HCT116 (cell line): ENCODE data around the gene TRPM8. TPM values are rescaled to one million over a fixed set of nuclear protein-coding genes. Genes with fewer than 3 reads are reported as not detected.

ENCODE experiments used
- ATAC-seq: fragments of 200-7000 bp; cut with Tn5 transposase; 2 replicates; pipeline ENCODE4 v1.9.1; 2020; ENCODE audit warnings: mild to moderate bottlenecking, moderate library complexity
- BruUV-seq: library from RNA; stranded (reverse); fragments of 400-500 nt; replicated peaks from 2 replicates; lab custom pipeline; 2021; lab: Mats Ljungman, UMichigan
- CTCF ChIA-PET: fragments of 300-600 bp; sonication (Branson Sonifier 250); formaldehyde crosslinking; loops from one replicate; lab custom pipeline; 2021; ENCODE audit warnings: antibody characterized with exemption; lab: Charles Lee
- POLR2A ChIA-PET: fragments of 300-600, 350-600 bp; sonication (Branson Sonifier 250); formaldehyde crosslinking; loops from one replicate; lab custom pipeline; 2021; ENCODE audit warnings: antibody characterized with exemption; lab: Charles Lee
- RAD21 ChIA-PET, 2 experiments: fragments of 300-600 bp; sonication (Branson Sonifier 250); formaldehyde crosslinking; loops; one replicate each; lab custom pipeline; 2023; ENCODE audit warnings: low total read pairs in 2 of 2; ENCODE audit not compliant: uncharacterized antibody in 2 of 2, unreplicated experiment in 2 of 2, low non-redundant PET in 1 of 2; lab: Charles Lee
- DNase-seq: peaks from one replicate; pipeline ENCODE4 v3.0.0-alpha.2; 2010; ENCODE audit warnings: low read depth, low spot score
- H2AFZ ChIP-seq: fragments of 200-600 bp; shearing (Covaris generic), sonication (generic); 2 replicates; pipeline ENCODE4 v1.6.1; 2017; ENCODE audit warnings: low read depth, mixed run types, mixed read lengths, antibody characterized with exemption, low read length; ENCODE audit not compliant: poor library complexity, severe bottlenecking
- H3K27ac ChIP-seq: 2 replicates; pipeline ENCODE4 v1.5.1; 2012; ENCODE audit warnings: low read depth, low read length
- H3K27me3 ChIP-seq: fragments of 200-600 bp; sonication (generic); 2 replicates; pipeline ENCODE4 v1.6.1; 2016; ENCODE audit warnings: mixed run types, low read length, mixed read lengths; ENCODE audit not compliant: insufficient read depth
- H3K36me3 ChIP-seq, 2 experiments: fragments of 200-500 bp in 1 of 2; fragments of 200-600 bp in 1 of 2; sonication (Bioruptor generic) in 1 of 2; sonication (generic) in 1 of 2; 2 replicates each; pipeline versions ENCODE4 v1.5.1 to v1.6.1; 2014 to 2016; ENCODE audit warnings: low read length in 2 of 2, inconsistent platforms in 1 of 2, mixed read lengths in 1 of 2, mixed run types in 1 of 2; ENCODE audit not compliant: insufficient read depth in 2 of 2, control insufficient read depth in 1 of 2
- H3K4me1 ChIP-seq, 2 experiments: fragments of 200-600 bp in 1 of 2; sonication (generic) in 1 of 2; 2 replicates each; pipeline versions ENCODE4 v1.5.1 to v1.6.1; 2012 to 2017; ENCODE audit warnings: low read length in 2 of 2, inconsistent platforms in 1 of 2, mild to moderate bottlenecking in 1 of 2, mixed read lengths in 1 of 2, mixed run types in 1 of 2, moderate library complexity in 1 of 2; ENCODE audit not compliant: insufficient read depth in 2 of 2, control insufficient read depth in 1 of 2
- H3K4me2 ChIP-seq: fragments of 200-600 bp; sonication (generic); 2 replicates; pipeline ENCODE4 v1.6.1; 2017; ENCODE audit warnings: mixed run types, low read length, mixed read lengths
- H3K4me3 ChIP-seq, 2 experiments: fragments of 200-600 bp in 1 of 2; sonication (generic) in 1 of 2; replicated peaks in 1 of 2; 2 replicates each; pipeline ENCODE4 v1.5.1; 2011 to 2016; ENCODE audit warnings: low read length in 2 of 2, control low read depth in 1 of 2, low read depth in 1 of 2, mild to moderate bottlenecking in 1 of 2, mixed read lengths in 1 of 2, mixed run types in 1 of 2
- H3K79me2 ChIP-seq: fragments of 200-600 bp; sonication (generic); 2 replicates; pipeline ENCODE4 v1.6.1; 2017; ENCODE audit warnings: mild to moderate bottlenecking, mixed run types, low read length, moderate library complexity, mixed read lengths; ENCODE audit not compliant: insufficient read depth
- H3K9ac ChIP-seq: fragments of 200-600 bp; sonication (generic); 2 replicates; pipeline ENCODE4 v1.6.1; 2016; ENCODE audit warnings: low read length, mixed read lengths
- H3K9me2 ChIP-seq: fragments of 200-600 bp; sonication (generic), shearing (Covaris generic); 2 replicates; pipeline ENCODE4 v1.6.1; 2017; ENCODE audit warnings: mixed run types, mild to moderate bottlenecking, moderate library complexity; ENCODE audit not compliant: insufficient read depth
- H3K9me3 ChIP-seq, 2 experiments: fragments of 200-500 bp in 1 of 2; fragments of 200-600 bp in 1 of 2; sonication (Bioruptor generic) in 1 of 2; sonication (generic) in 1 of 2; 2 replicates each; pipeline ENCODE4 v1.6.1; 2014 to 2017; ENCODE audit warnings: low read length in 2 of 2, mixed read lengths in 2 of 2, inconsistent platforms in 1 of 2, low read depth in 1 of 2, mild to moderate bottlenecking in 1 of 2, mixed run types in 1 of 2, moderate library complexity in 1 of 2; ENCODE audit not compliant: control insufficient read depth in 1 of 2, insufficient read depth in 1 of 2
- H4K20me1 ChIP-seq: fragments of 200-600 bp; sonication (generic), shearing (Covaris generic); 2 replicates; pipeline ENCODE4 v1.6.1; 2017; ENCODE audit warnings: mixed run types, mild to moderate bottlenecking, moderate library complexity; ENCODE audit not compliant: insufficient read depth
- CBX3 ChIP-seq: IDR thresholded peaks from 2 replicates; pipeline ENCODE4 v1.6.1; 2012; ENCODE audit warnings: low read depth
- CTCF ChIP-seq, 3 experiments: fragments of 200-600 bp in 1 of 3; sonication (generic) in 1 of 3; IDR thresholded peaks in 2 of 3; conservative IDR thresholded peaks in 1 of 3; 2 replicates each; pipeline ENCODE4 v1.5.1; 2012 to 2017; ENCODE audit warnings: low read depth in 2 of 3, low read length in 2 of 3, antibody characterized with exemption in 1 of 3, borderline replicate concordance in 1 of 3, control low read depth in 1 of 3, mild to moderate bottlenecking in 1 of 3, mixed read lengths in 1 of 3, mixed run types in 1 of 3, moderate library complexity in 1 of 3; ENCODE audit not compliant: insufficient read depth in 1 of 3
- EGR1 ChIP-seq: IDR thresholded peaks from 2 replicates; pipeline ENCODE4 v1.6.1; 2012; ENCODE audit warnings: low read depth
- ELF1 ChIP-seq: IDR thresholded peaks from 2 replicates; pipeline ENCODE4 v1.6.1; 2012; ENCODE audit warnings: low read depth, borderline replicate concordance
- EZH2 ChIP-seq: fragments of 200-600 bp; sonication (generic); IDR thresholded peaks from 2 replicates; pipeline ENCODE4 v1.6.1; 2017; ENCODE audit warnings: antibody characterized with exemption, mixed run types
- JUND ChIP-seq: IDR thresholded peaks from 2 replicates; pipeline ENCODE4 v1.6.1; 2012
- MAX ChIP-seq: IDR thresholded peaks from 2 replicates; pipeline ENCODE4 v1.6.1; 2012
- RAD21 ChIP-seq: IDR thresholded peaks from 2 replicates; pipeline ENCODE4 v1.6.1; 2012; ENCODE audit warnings: low read depth, mild to moderate bottlenecking
- SIN3A ChIP-seq: IDR thresholded peaks from 2 replicates; pipeline ENCODE4 v1.6.1; 2012; ENCODE audit warnings: low read depth
- ZBTB33 ChIP-seq: IDR thresholded peaks from 2 replicates; pipeline ENCODE4 v1.6.1; 2011; ENCODE audit warnings: mild to moderate bottlenecking, low read length, moderate library complexity; ENCODE audit not compliant: insufficient replicate concordance; ENCODE audit errors: extremely low read depth
- ZFX ChIP-seq: fragments of 450-650 bp; IDR thresholded peaks from 2 replicates; pipeline ENCODE4 v1.6.1; 2017
- ZNF274 ChIP-seq: fragments of 200-500 bp; sonication (Bioruptor generic); IDR thresholded peaks from 2 replicates; pipeline ENCODE4 v1.6.1; 2014; ENCODE audit warnings: mild to moderate bottlenecking, low read depth, low read length, inconsistent platforms
- intact Hi-C: fragments of 100-400 bp; cut with micrococcal nuclease; formaldehyde crosslinking; loops from 2 replicates; pipeline ENCODE4 v1.10.0; 2022
- total RNA-seq: library from RNA; stranded (reverse); gene quantifications from one replicate; pipeline ENCODE4 v1.2.1, GENCODE V29; 2021; ENCODE audit not compliant: unreplicated experiment

Gene TRPM8
- total RNA-seq, 1 experiment from 2014 or later = 0.39 TPM

GRCh38 chr2:234033885-234034284 is 116.7 kb downstream of the TRPM8 start:
- no peak overlapping the region for H3K4me2 ChIP-seq
- no peaks in the 10 kb centered on the region for H3K27me3 ChIP-seq
- RAD21 ChIA-PET = no interaction called here
- no peaks in the 10 kb centered on the region for H3K4me1 ChIP-seq
- H3K9ac ChIP-seq = no peak overlapping the region
- DNase-seq = no peak
- CTCF ChIA-PET = no interaction called here
- no peak overlapping the region for H3K4me3 ChIP-seq
- TF ChIP-seq CTCF (IDR thresholded peaks at IDR 0.05 in 2 of 3, conservative IDR thresholded peaks at IDR 0.05 in 1 of 3; ENCODE audit: borderline replicate concordance in 1 of 3, insufficient read depth in 1 of 3, low read depth in 2 of 3, low read length in 2 of 3) (no peak), CBX3 (peak; percentile 50)
- no peaks in the 10 kb centered on the region for H4K20me1 ChIP-seq
- no peak for ATAC-seq
- no peak overlapping the region for H2AFZ ChIP-seq
- POLR2A ChIA-PET = no interaction called here
- H3K79me2 ChIP-seq = no peaks in the 10 kb centered on the region
- H3K27ac ChIP-seq = no peak overlapping the region
- intact Hi-C loops = no loop called here
- H3K36me3 ChIP-seq = no peaks in the 10 kb centered on the region; a peak in 1 of 4 replicates
- no TSS peak for BruUV-seq
- no peaks in the 10 kb centered on the region for H3K9me2 ChIP-seq
- H3K9me3 ChIP-seq = no peaks in the 10 kb centered on the region

- H4K20me1 ChIP-seq = no peaks in the 10 kb centered on the region
- H3K36me3 ChIP-seq = no peaks in the 10 kb centered on the region; a peak in 1 of 4 replicates
- DNase-seq = no peak
- H3K9ac ChIP-seq = no peak overlapping the region
- ChIA-PET RAD21 (no interaction called here), CTCF (no interaction called here), POLR2A (no interaction called here)
- no TSS peak for BruUV-seq
- no peak overlapping the region for H2AFZ ChIP-seq
- H3K27me3 ChIP-seq = no peaks in the 10 kb centered on the region
- ATAC-seq = no peak
- no peak overlapping the region for H3K27ac ChIP-seq
- no peaks in the 10 kb centered on the region for H3K9me2 ChIP-seq
- H3K4me3 ChIP-seq = no peak overlapping the region
- H3K4me2 ChIP-seq = no peak overlapping the region
- peaks cover 0 to under 1% of the 10 kb centered on the region in 2 experiments; a peak in 1 of 4 replicates for H3K4me1 ChIP-seq
- no peaks in the 10 kb centered on the region for H3K9me3 ChIP-seq
- no peaks in the 10 kb centered on the region for H3K79me2 ChIP-seq
- intact Hi-C loops = no loop called here
- TF ChIP-seq RAD21 (no peak), SIN3A (no peak), CTCF (IDR thresholded peaks at IDR 0.05 in 2 of 3, conservative IDR thresholded peaks at IDR 0.05 in 1 of 3; ENCODE audit: borderline replicate concordance in 1 of 3, insufficient read depth in 1 of 3, low read depth in 2 of 3, low read length in 2 of 3) (no peak), JUND (no peak), EZH2 (no peak), ZFX (no peak), MAX (no peak), EGR1 (no peak), ZBTB33 (no peak), ELF1 (no peak), ZNF274 (no peak)
These were observed 121.1 kb downstream of the TRPM8 start for GRCh38 chr2:234038076-234038802.
